Activated CD4-positive, alpha-beta T cell treated with anti-CD3 and anti-CD28 coated beads, Interleukin-2, amount 10 ng/mL, durations not matched to agents 24 days and 14 days (primary cell): ENCODE data around the gene CRYAB. TPM values are rescaled to one million over a fixed set of nuclear protein-coding genes. Genes with fewer than 3 reads are reported as not detected.
"Not testable (repeated sequence)": the region's sequence is repeated elsewhere in the genome, so short reads cannot be mapped to it uniquely, and the experiment has no call there.

Experiments
- DNase-seq: peaks from one replicate; pipeline ENCODE4 v3.0.0; 2022
- H3K27ac Mint-ChIP-seq: one replicate; pipeline ENCODE4 v1.8.0; 2022; ENCODE audit warnings: mild to moderate bottlenecking, mixed read lengths
- H3K27me3 Mint-ChIP-seq: one replicate; pipeline ENCODE4 v1.8.0; 2022; ENCODE audit warnings: mixed read lengths
- H3K36me3 Mint-ChIP-seq: one replicate; pipeline ENCODE4 v1.8.0; 2022; ENCODE audit warnings: low read depth, mild to moderate bottlenecking, mixed read lengths
- H3K4me1 Mint-ChIP-seq: one replicate; pipeline ENCODE4 v1.8.0; 2021; ENCODE audit warnings: mixed read lengths
- H3K4me3 Mint-ChIP-seq: one replicate; pipeline ENCODE4 v1.8.0; 2022; ENCODE audit warnings: mild to moderate bottlenecking, moderate library complexity, mixed read lengths
- H3K9me3 Mint-ChIP-seq: one replicate; pipeline ENCODE4 v1.8.0; 2021; ENCODE audit warnings: mixed read lengths
- intact Hi-C: fragments of 100-400 bp; cut with micrococcal nuclease; formaldehyde crosslinking; loops from one replicate; pipeline ENCODE4 v1.15.1; 2023
- total RNA-seq: library from RNA; stranded (reverse); gene quantifications from 2 replicates; pipeline ENCODE4 v1.2.3, GENCODE V29; 2022

Gene CRYAB
- total RNA-seq, 1 donor from 2014 or later, result not detected

DNA sequence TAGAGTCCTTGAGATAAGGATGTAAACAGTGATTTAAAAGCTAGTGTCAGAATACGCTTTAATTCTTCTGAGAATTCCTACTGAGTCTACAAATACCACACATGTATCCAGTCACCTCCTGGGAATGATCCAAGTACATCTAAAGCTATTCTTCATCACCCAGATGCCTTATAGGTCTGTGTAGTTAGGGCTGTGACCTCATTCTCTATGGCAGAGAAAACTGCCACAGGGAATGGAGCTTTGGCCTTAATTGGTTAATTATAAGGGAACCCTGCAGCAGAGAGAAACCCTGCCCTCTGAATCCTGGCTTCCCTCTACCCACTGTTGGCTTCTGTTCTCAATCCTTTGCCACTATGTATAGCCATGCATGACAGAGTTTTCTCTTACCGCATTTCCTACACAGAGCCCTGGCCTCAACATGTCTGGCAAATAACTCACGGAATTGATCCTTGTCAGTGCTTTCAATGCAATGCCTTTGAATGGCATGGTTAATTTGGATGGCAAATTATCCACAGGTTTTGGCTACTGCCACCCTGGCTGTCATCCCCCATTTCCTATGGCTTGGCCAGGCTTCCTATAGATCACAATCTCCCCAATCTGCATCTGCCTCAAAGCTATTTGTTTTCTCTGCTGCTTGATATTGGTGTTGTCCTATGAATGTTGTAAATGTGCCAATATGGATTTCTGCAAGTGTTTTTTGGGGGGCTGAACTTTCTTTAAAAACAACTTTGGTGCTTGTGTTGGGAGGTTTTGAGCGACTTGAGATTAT lies 28.4 kb upstream of the CRYAB start:
- no peak overlapping the region for H3K4me3 Mint-ChIP-seq
- no peaks in the 10 kb centered on the region for H3K27me3 Mint-ChIP-seq
- no peak for DNase-seq
- intact Hi-C loops, result loop anchor here (2.0 to 10.0 kb wide), 5 partner anchors 43 to 1595 kb away; partner anchors contain the start of gene POU2AF1
- H3K9me3 Mint-ChIP-seq, result no peaks in the 10 kb centered on the region
- peaks cover 15% of the 10 kb centered on the region for H3K36me3 Mint-ChIP-seq
- peak overlapping the region; percentile 2 for H3K27ac Mint-ChIP-seq
- H3K4me1 Mint-ChIP-seq, result peaks cover 57% of the 10 kb centered on the region

DNA sequence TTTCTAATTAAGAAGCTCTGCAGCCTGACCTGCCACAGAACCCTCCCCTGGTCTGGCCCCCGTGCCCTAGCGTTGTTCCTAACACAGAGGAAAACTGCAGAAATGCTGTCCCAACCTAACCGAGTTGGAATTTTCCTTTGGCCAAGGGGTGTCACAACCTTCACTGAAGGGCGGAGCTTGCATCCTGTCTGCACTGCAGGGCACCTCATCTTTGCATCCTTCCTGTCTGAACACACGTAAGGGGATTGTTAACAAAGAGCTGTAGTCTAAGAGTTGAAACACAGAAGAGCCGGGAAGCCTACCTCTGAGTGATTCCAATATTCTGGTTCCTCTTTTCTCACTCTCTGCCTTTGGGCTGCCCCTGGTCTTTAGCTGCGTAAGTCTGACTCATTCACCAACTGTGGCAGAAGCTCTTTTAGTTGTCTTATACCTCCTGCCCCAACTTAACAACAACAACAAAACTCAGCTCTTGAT lies 27.2 kb upstream of the CRYAB start:
- Mint-ChIP-seq H3K4me1 (peaks cover 50% of the 10 kb centered on the region), H3K27me3 (no peaks in the 10 kb centered on the region), H3K4me3 (peak overlapping the region; percentile 91), H3K27ac (peak overlapping the region; percentile 95), H3K9me3 (no peaks in the 10 kb centered on the region), H3K36me3 (peaks cover 10% of the 10 kb centered on the region)
- DNase-seq, result peak; percentile 81
- intact Hi-C loops, result loop anchor here (2.0 to 10.0 kb wide), 5 partner anchors 44 to 1594 kb away; partner anchors contain the start of gene POU2AF1

DNA sequence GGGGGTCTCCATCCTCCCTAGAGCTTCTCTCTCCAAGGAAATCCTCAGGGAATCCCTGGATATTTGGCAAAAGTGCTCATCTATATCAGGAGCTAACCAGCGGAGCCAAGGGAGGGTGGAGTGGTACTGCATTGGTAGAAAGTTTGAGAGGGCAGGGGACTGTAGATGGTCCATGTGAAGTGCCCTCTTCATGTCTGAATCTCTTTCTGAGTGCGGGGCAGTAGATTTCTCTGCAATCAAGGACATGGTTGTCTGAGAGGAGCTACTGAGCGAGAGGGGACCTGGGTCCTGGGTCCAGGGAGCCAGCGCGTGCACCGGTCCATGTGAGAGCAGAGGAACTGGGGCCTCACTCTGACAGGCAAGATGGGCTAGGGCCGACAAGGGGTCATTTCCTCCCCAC lies 26.3 kb upstream of the CRYAB start:
- Mint-ChIP-seq H3K4me1 (peaks cover 52% of the 10 kb centered on the region), H3K36me3 (peaks cover 10% of the 10 kb centered on the region)

DNA sequence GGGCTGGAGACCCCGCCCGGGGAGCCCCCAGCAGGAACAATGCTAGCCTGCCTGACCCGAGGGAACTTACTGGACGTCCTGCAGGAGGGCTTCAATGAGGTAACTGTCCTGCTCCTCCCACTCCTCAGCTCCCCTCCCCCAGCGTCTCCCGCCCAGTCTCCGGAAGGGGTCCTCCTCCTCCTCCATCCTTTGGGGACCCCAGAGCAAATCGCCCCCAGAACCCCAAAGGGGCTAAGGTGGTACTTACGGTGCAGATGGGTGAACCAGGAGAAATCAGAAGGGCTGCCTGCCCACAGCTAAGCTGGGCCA lies 25.8 kb upstream of the CRYAB start:
- peak overlapping the region; percentile 95 for H3K27ac Mint-ChIP-seq
- peaks cover 7% of the 10 kb centered on the region for H3K36me3 Mint-ChIP-seq
- peaks cover 57% of the 10 kb centered on the region for H3K4me1 Mint-ChIP-seq
- H3K9me3 Mint-ChIP-seq, result no peaks in the 10 kb centered on the region
- intact Hi-C loops, result loop anchor here (5.0 to 10.0 kb wide), 4 partner anchors 345 to 1593 kb away; partner anchors contain the start of gene POU2AF1
- no peak for DNase-seq
- H3K4me3 Mint-ChIP-seq, result peak overlapping the region; percentile 91
- no peaks in the 10 kb centered on the region for H3K27me3 Mint-ChIP-seq

More for the DNA sequence above, 26.3 kb upstream of the CRYAB start:
- H3K27ac Mint-ChIP-seq, result peak overlapping the region; percentile 95
- DNase-seq, result peak; percentile 68
- no peaks in the 10 kb centered on the region for H3K9me3 Mint-ChIP-seq
- intact Hi-C loops, result loop anchor here (2.0 to 10.0 kb wide), 5 partner anchors 45 to 1593 kb away; partner anchors contain the start of gene POU2AF1
- no peaks in the 10 kb centered on the region for H3K27me3 Mint-ChIP-seq
- peak overlapping the region; percentile 91 for H3K4me3 Mint-ChIP-seq

DNA sequence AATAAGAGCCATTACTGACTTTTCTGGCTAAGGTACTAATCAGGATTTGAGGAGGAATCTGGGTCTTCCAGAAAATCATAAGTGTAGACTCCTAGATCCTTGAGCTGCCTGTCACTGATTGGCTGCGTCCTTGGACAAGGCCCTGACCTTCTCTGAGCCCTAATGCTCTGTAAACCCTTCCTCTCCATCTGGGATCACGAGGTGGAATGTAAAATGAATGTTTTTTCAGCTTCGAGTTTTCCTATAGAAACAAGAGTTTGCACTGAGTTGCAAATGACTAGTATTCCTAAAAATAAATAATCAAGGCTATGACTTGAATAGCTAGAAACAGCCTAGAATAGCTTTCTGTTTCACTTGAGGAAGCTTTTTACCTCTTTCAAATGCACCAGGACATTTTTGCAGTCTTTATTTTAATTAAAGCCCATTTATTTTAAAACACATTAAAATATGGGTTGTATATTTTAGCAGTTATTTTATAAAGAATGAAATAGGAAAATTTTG lies 24.5 kb upstream of the CRYAB start:
- intact Hi-C loops, result loop anchor here (1.0 to 10.0 kb wide), 6 partner anchors 8 to 1591 kb away; partner anchors contain the start of gene POU2AF1
- no peak for DNase-seq
- Mint-ChIP-seq H3K9me3 (no peaks in the 10 kb centered on the region), H3K4me3 (peak overlapping the region; percentile 91), H3K27me3 (no peaks in the 10 kb centered on the region), H3K36me3 (peaks cover 6% of the 10 kb centered on the region), H3K27ac (peak overlapping the region; percentile 97), H3K4me1 (peaks cover 57% of the 10 kb centered on the region)

DNA sequence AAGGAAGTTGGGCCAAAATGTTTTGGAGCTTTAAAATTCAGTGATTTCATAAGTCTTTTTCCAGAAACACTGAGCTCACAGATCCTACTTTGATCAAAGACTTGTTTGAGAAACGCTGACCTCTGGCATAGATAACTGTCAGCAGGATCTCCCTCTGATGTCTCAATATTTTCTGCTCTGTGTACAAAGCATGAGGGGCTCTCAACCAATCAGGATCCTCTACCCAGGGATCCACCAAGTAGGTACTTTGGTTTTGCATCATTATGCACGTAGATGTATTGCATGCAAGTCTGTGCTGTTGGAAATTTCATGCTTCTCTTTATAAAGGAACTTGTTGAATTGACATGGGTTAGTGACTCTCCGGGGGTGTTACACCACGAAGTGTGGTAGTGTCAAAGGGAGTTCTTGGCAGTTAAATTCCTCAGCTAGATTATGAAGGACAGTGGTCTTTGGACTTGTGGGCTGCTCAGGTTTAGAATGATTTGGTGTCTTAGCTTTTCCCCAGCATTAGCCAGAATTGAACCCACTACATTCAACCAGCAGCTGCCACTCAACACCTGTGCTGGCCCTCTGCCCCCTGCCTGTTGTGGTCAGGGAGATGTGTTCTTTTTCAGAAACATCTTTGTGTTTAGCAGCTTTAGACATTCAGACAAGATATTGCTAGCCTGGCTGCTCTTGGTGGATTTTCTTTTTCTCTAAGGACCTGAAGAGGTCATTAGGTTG lies 23.9 kb upstream of the CRYAB start:
- no peaks in the 10 kb centered on the region for H3K27me3 Mint-ChIP-seq
- peak overlapping the region; percentile 91 for H3K4me3 Mint-ChIP-seq
- H3K36me3 Mint-ChIP-seq, result peaks cover 6% of the 10 kb centered on the region
- no peak for DNase-seq
- H3K9me3 Mint-ChIP-seq, result no peaks in the 10 kb centered on the region
- intact Hi-C loops, result loop anchor here (1.0 to 10.0 kb wide), 6 partner anchors 8 to 1591 kb away; partner anchors contain the start of gene POU2AF1
- H3K27ac Mint-ChIP-seq, result peak overlapping the region; percentile 97
- peaks cover 54% of the 10 kb centered on the region for H3K4me1 Mint-ChIP-seq

DNA sequence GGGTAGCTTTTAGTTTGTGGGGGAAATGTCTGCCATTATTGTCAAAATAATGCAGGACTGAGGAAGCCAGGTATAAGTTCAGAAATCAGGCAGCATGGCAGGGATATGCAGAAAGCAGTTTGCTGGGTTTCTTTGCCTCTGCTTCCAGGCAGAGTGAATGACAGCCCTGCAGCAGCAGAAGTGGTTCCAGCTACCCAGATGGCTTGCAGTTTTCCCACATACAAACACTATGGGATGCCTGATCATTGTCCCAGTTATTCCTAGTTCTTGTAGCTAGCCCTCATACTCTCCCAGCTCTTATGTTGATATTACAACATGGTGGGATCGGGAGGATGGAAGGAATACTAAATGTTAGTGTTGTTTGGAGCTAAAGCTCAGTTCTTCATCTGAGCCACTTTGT lies 22.7 kb upstream of the CRYAB start:
- no peak overlapping the region for H3K27ac Mint-ChIP-seq
- peaks cover 6% of the 10 kb centered on the region for H3K36me3 Mint-ChIP-seq
- no peaks in the 10 kb centered on the region for H3K9me3 Mint-ChIP-seq
- no peak for DNase-seq
- intact Hi-C loops, result loop anchor here (10.0 kb wide), 1 partner anchor 1590 kb away; no protein-coding TSS in a partner anchor
- H3K4me1 Mint-ChIP-seq, result peaks cover 47% of the 10 kb centered on the region
- no peak overlapping the region for H3K4me3 Mint-ChIP-seq
- H3K27me3 Mint-ChIP-seq, result no peaks in the 10 kb centered on the region

DNA sequence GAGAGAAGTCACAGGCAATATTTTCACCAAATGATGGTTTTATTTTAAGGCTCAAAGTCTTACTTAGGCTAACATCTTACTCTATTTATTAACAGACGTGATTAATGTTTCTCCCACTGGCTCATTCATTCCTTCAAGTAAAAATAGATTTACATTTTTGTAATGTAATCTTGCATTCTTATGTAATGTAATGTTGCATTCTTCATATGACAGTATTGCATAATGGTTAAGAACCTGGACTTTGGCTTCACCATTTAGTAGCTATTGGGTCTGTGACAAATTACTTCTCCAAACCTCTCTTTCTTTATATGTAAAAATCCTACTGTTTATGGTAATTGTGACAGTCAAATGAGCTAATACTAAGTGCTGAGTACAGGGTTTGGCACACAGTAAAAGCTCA lies 22.3 kb upstream of the CRYAB start:
- Mint-ChIP-seq H3K27ac (no peak overlapping the region), H3K4me1 (peaks cover 43% of the 10 kb centered on the region), H3K36me3 (peaks cover 6% of the 10 kb centered on the region), H3K27me3 (no peaks in the 10 kb centered on the region), H3K9me3 (no peaks in the 10 kb centered on the region), H3K4me3 (no peak overlapping the region)
- intact Hi-C loops, result loop anchor here (10.0 kb wide), 1 partner anchor 1589 kb away; no protein-coding TSS in a partner anchor
- DNase-seq, result no peak

DNA sequence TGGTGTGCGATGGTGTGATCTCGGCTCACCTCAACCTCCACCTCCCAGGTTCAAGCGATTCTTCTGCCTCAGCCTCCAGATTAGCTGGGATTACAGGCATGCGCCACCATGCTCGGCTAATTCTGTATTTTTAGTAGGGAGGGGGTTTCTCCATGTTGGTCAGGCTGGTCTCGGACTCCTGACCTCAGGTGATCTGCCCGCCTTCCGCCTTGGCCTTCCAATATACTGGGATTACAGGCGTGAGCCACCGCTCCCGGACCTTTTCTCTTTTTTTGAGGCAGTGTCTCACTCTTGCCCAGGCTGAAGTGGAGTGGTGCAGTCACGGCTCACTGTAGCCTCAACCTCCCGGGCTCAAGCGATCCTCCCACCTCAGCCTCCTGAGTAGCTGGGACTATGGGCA lies 21.6 kb upstream of the CRYAB start:
- not testable (repeated sequence) for H3K9me3 Mint-ChIP-seq, H3K36me3 Mint-ChIP-seq, H3K27ac Mint-ChIP-seq, H3K27me3 Mint-ChIP-seq, H3K4me3 Mint-ChIP-seq, DNase-seq
- intact Hi-C loops, result loop anchor here (10.0 kb wide), 1 partner anchor 1588 kb away; no protein-coding TSS in a partner anchor
- peaks cover 36% of the 10 kb centered on the region for H3K4me1 Mint-ChIP-seq

DNA sequence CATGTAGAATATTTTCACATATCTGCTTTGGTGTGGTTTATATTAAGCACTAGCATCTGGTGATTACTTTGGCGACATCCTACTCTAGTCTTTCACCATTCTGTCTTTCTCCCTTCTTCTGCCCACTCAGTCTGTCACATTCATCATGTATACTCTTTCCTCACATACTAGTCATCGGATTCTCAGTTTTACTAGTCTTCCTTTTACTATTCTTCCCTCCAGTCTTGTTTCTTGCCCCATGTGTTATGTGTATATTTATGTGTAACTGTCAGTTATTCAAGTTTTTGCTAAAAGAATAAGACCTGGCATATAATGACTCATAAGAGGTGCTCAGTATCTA lies 21.0 kb upstream of the CRYAB start:
- peaks cover 4% of the 10 kb centered on the region for H3K36me3 Mint-ChIP-seq
- peak overlapping the region; percentile 84 for H3K27ac Mint-ChIP-seq
- H3K4me3 Mint-ChIP-seq, result peak overlapping the region; percentile 57
- no peak for DNase-seq
- peaks cover 30% of the 10 kb centered on the region for H3K4me1 Mint-ChIP-seq
- H3K9me3 Mint-ChIP-seq, result no peaks in the 10 kb centered on the region
- no peaks in the 10 kb centered on the region for H3K27me3 Mint-ChIP-seq
- intact Hi-C loops, result loop anchor here (1.0 to 10.0 kb wide), 5 partner anchors 12 to 1588 kb away; no protein-coding TSS in a partner anchor

DNA sequence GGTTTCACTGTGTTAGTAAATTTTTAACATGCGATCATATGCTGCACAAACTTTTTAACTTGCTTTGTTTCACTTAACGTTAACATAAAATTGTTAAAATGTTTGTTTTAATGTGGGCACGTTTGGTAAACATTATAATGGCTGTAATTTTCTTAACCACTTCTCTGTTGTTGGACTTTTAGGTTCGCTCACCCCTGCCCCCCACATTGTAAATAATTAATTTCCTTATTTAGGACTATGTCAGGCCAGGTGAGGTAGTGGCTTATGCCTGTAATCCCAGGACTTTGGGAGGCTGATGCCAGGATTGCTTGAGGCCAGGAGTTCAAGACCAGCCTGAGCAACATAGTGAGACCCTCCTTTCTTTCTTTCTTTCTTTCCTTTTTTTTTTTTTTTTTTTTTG lies 18.9 kb upstream of the CRYAB start:
- no peaks in the 10 kb centered on the region for H3K27me3 Mint-ChIP-seq
- H3K9me3 Mint-ChIP-seq, result no peaks in the 10 kb centered on the region
- no peak overlapping the region for H3K4me3 Mint-ChIP-seq
- H3K4me1 Mint-ChIP-seq, result peaks cover 29% of the 10 kb centered on the region
- no peak overlapping the region for H3K27ac Mint-ChIP-seq
- no peak for DNase-seq
- no peaks in the 10 kb centered on the region for H3K36me3 Mint-ChIP-seq
- intact Hi-C loops, result loop anchor here (10.0 kb wide), 1 partner anchor 1586 kb away; no protein-coding TSS in a partner anchor

DNA sequence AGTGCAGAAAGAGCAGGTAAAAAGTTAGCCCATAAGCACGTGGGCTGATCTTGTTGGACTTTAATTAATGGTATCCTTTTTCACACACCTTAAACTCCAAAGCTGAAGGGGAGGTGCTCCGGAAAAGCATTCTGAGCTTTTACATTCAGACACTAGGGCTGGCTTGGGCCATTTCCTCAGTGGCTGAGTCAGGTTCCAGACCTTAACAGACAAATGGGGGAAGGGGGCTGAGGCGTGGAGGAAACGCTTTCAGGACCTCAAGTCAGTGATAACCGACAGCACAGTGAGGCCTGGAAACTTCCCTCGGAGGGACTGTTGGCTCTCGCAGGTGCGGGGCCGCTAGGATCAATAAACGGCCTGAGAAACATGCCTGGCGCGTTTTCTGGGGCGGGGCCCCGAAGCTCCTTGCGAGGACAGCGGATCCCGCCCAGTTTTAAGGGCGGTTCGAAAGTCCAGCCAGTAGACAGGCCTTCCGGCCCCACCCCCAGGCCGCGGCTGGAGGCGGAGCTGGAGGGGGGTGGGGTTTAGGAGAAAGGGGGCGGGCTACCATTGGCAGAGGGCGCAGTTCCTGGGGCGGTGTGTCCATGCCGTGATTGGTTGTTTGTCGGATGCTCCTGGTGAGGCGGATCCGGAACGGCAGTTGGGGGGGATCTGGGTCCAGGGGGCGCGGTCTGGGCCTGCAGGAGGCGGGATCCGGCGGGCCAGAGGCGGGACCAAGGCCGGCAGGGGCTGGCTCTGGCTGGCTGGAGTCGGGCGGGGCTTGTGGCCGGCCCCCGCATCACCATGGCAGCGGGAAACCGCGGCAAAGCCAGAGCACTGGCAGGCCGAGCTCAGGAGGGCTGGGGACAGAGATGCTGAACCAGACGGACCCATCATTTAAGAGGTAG lies 15.2 kb upstream of the CRYAB start:
- Mint-ChIP-seq H3K36me3 (no peaks in the 10 kb centered on the region), H3K9me3 (no peaks in the 10 kb centered on the region), H3K4me1 (peaks cover 13% of the 10 kb centered on the region), H3K27me3 (peaks cover 7% of the 10 kb centered on the region), H3K4me3 (peak overlapping the region; percentile 91), H3K27ac (peak overlapping the region; percentile 89)
- intact Hi-C loops, result loop anchor here (1.0 to 2.0 kb wide), 8 partner anchors 10 to 300 kb away; partner anchors contain the start of genes ALG9, CFAP68, DLAT and FDXACB1
- peak; percentile 99 for DNase-seq

DNA sequence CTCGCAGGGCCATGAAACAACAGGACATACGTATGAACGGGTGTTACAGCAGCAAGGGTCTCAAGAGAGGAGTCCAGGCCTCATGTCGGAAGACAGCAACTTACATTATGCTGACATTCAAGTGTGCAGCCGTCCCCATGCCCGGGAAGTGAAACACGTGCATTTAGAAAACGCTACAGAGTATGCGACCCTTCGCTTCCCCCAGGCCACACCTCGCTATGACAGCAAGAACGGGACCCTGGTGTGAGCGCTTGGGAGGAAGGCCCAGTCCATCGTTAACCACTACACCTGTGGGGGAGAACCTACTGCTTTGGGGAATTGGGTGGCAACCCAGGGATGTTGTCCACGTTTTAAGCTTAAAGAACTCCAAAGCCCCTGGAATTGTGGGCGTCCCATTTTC lies 14.4 kb upstream of the CRYAB start:
- Mint-ChIP-seq H3K27me3 (peaks cover 14% of the 10 kb centered on the region), H3K27ac (no peak overlapping the region), H3K4me3 (peak overlapping the region; percentile 48), H3K36me3 (no peaks in the 10 kb centered on the region), H3K4me1 (peaks cover 13% of the 10 kb centered on the region), H3K9me3 (no peaks in the 10 kb centered on the region)
- intact Hi-C loops, result loop anchor here (2.0 kb wide), 3 partner anchors 55 to 301 kb away; partner anchors contain the start of genes ALG9, NKAPD1, PIH1D2 and PTS
- DNase-seq, result no peak
